Brain microvascular endothelial cell (primary cell): Measurements from ENCODE around the gene ELOF1.
"Not testable (repeated sequence)": the region's sequence is repeated elsewhere in the genome, so short reads cannot be mapped to it uniquely, and the experiment has no call there.

Experiments
- DNase-seq: peaks from one replicate; pipeline ENCODE4 v3.0.0-alpha.2; 2020
- H3K27ac ChIP-seq: fragments of 250-450 bp; sonication (Bioruptor Pico); 2 replicates; pipeline ENCODE4 v1.5.1; 2020; ENCODE audit warnings: mild to moderate bottlenecking, moderate library complexity
- H3K27me3 ChIP-seq: fragments of 250-450 bp; sonication (Bioruptor Pico); replicated peaks from 2 replicates; pipeline ENCODE4 v1.5.1; 2020; ENCODE audit warnings: mild to moderate bottlenecking
- H3K36me3 ChIP-seq: fragments of 250-450 bp; sonication (Bioruptor Pico); replicated peaks from 2 replicates; pipeline ENCODE4 v1.5.1; 2020; ENCODE audit warnings: mild to moderate bottlenecking
- H3K4me3 ChIP-seq: 2 replicates; pipeline ENCODE4 v1.5.1; 2011; ENCODE audit warnings: low read depth, mild to moderate bottlenecking, control low read depth, low read length, moderate library complexity
- in situ Hi-C: cut with HindIII; loops from 2 replicates; pipeline ENCODE4 v1.10.0; 2017; ENCODE audit warnings: low sequenced_read_pairs, low pct_ligation_motif_present
- TF ChIP-seq, protein P1 (sequence below): IDR thresholded peaks from 2 replicates; pipeline ENCODE4 v1.5.1; 2011; ENCODE audit warnings: low read depth, mild to moderate bottlenecking, moderate library complexity, low read length, control low read depth, inconsistent platforms; ENCODE audit errors: missing control alignments

ELOF1 gene

DNA sequence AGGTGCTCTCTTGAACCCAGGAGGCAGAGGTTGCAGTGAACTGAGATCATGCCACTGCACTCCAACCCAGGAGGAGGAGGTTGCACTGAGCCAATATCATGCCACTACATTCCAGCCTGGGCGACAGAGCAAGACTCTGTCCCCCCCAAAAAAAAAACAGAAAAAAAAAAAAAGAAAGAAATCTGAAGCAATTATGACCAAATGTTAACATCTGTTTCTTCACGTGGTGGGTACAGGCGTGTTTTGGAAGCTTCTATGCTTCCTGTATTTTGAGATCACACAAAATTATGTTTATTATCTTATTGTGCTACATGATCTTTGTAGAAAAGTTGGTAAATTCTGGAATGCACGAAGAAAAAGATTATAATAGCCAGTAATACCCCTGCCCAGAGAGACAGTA is 21.1 kb upstream of the ELOF1 start:
- Histone ChIP-seq H3K4me3 (no peak overlapping the region), H3K36me3 (no peaks in the 10 kb centered on the region), H3K27ac (no peak overlapping the region), H3K27me3 (no peaks in the 10 kb centered on the region)
- DNase-seq = no peak
- TF ChIP-seq, protein P1, sequence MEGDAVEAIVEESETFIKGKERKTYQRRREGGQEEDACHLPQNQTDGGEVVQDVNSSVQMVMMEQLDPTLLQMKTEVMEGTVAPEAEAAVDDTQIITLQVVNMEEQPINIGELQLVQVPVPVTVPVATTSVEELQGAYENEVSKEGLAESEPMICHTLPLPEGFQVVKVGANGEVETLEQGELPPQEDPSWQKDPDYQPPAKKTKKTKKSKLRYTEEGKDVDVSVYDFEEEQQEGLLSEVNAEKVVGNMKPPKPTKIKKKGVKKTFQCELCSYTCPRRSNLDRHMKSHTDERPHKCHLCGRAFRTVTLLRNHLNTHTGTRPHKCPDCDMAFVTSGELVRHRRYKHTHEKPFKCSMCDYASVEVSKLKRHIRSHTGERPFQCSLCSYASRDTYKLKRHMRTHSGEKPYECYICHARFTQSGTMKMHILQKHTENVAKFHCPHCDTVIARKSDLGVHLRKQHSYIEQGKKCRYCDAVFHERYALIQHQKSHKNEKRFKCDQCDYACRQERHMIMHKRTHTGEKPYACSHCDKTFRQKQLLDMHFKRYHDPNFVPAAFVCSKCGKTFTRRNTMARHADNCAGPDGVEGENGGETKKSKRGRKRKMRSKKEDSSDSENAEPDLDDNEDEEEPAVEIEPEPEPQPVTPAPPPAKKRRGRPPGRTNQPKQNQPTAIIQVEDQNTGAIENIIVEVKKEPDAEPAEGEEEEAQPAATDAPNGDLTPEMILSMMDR = no peak
- in situ Hi-C loops = no loop called here

DNA sequence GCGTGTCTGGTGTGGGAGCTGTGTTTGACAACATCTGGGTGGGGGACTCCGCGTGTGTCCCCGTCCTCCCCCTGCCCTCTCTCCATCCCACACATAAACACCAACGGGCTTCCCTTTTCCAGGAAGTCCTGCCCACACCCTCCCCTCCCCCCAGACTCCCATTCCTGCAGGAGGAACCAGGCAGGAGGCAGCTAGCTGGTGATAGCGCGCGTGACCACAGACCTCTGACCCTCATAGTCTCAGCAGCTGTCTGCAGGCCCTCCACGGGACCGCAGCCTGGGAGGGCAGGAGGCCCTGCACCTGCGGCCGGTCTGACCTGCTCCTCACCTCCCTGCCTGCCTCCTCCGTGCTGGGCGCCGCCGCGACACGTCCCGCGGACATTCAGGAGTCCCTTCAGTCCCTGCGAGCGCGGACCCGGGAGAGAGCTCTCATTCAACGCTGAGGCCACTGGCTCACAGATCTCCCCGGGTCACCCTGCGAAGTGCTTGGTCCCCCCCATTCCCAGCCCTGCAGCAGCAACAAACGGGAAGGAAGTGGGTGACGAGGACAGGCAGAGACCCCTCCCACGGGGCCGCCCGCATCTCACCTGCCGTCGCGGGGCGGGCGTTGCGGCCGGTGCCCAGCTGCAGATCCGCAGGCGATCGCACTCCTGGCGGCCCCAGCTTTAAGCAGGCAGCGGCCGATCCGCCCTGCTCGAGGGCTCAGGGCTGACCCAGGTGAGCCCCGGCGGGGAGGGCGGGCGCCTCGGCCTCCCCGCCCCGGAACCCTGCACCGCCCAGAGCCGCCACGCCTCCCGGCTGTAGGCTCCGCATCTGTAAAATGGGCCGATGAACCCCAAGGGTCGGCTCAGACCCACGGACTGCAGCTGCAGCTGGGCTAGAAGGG is 19.5 kb upstream of the ELOF1 start:
- H3K27ac ChIP-seq = no peak overlapping the region
- H3K36me3 ChIP-seq = no peaks in the 10 kb centered on the region
- TF ChIP-seq, protein P1 = no peak
- H3K27me3 ChIP-seq = no peaks in the 10 kb centered on the region
- no peak for DNase-seq
- in situ Hi-C loops = no loop called here
- H3K4me3 ChIP-seq = peak overlapping the region; percentile 5

DNA sequence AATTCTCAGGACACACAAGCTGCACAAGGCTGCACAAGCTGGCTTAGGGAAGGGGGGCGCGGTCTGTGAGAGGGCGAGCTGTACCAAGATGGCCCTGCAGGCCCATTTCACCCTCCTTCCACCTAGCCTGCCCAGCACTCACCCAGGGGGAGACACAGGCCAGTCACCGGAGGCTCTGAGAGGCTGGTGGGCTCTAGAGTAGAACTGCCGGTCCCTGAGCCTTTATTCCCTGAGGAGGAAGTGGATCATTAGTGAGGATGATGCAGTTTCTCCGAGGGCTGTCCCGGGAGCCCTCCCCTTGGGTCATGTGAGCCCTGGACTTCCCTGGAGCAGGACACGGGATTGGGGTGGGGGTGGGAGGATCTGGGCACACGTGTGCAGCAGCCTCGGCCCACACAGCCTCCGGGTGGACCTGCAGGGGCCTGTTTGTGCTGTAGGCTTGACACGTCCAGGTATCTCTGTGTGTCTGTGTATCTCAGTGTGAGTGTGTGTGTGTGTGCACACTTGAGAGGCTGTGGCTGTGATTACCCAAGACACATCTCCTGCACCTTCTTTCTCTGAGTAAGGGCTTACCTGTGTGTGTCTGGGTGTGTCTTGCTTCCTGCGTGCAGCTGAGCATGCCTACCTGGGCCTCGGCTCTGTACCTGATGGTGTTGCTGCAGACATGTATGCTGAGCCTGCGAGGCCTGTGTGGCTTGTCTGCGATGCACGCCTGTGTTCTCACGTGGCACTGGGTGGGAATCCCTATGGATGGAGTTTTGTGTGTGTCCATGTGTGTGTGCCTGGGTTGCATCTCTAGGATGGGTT is 18.6 kb upstream of the ELOF1 start, which contains the start of gene ACP5:
Gene ACP5 (minus strand): TSS at position 195 of the 807 bp plus-strand sequence. CDS start 328 bp downstream, outside the sequence.
- in situ Hi-C loops = no loop called here
- TF ChIP-seq, protein P1 = no peak
- H3K27me3 ChIP-seq = no peaks in the 10 kb centered on the region

DNA sequence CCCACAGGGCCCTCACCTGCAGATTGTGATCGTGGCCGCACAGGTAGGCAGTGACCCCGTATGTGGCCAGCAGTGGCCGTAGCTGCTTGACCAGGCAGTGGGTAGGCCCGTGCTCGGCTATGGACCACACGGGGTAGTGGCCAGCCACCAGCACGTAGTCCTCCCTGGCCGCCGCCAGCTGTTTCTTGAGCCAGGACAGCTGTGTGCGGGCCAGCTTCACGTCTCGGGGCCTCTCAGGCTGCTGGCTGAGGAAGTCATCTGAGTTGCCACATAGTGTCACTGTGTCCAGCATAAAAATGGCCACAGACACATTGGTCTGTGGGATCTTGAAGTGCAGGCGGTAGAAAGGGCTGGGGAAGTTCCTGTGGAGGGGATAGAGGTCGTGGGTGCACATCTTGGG is 17.2 kb upstream of the ELOF1 start:
- DNase-seq = no peak
- no peak overlapping the region for H3K27ac ChIP-seq
- in situ Hi-C loops = no loop called here
- no peaks in the 10 kb centered on the region for H3K27me3 ChIP-seq
- TF ChIP-seq, protein P1 = no peak
- no peak overlapping the region for H3K4me3 ChIP-seq
- no peaks in the 10 kb centered on the region for H3K36me3 ChIP-seq

More for the DNA sequence above, 18.6 kb upstream of the ELOF1 start, which contains the start of gene ACP5:
- peak within 1 kb of the TSS; percentile 5 for H3K4me3 ChIP-seq
- H3K27ac ChIP-seq = no peak within 1 kb of the TSS
- H3K36me3 ChIP-seq = no peaks in the 10 kb centered on the region
- DNase-seq = no peak

DNA sequence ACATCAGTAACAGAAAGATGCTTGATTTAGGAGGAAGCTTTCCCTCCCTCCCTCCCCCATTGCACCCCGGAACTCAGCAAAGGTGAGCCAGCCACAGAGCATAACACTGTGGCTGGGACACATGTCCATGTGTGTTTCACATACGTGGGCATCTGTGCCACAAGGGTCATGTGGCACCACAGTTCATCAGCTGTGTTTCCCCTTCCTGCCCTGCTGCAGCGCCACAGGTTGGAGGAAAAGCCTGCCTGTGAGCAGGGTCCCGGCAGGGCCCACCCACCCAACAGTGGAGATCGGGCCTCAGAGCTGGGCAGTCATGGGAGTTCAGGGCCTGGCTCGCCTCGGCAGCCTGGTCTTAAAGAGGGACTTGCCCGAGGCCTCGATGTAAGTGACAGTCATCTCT is 15.7 kb upstream of the ELOF1 start:
- no peak for DNase-seq
- no peak overlapping the region for H3K27ac ChIP-seq
- H3K27me3 ChIP-seq = no peaks in the 10 kb centered on the region
- TF ChIP-seq, protein P1 = no peak
- in situ Hi-C loops = no loop called here
- no peak overlapping the region for H3K4me3 ChIP-seq
- H3K36me3 ChIP-seq = no peaks in the 10 kb centered on the region

DNA sequence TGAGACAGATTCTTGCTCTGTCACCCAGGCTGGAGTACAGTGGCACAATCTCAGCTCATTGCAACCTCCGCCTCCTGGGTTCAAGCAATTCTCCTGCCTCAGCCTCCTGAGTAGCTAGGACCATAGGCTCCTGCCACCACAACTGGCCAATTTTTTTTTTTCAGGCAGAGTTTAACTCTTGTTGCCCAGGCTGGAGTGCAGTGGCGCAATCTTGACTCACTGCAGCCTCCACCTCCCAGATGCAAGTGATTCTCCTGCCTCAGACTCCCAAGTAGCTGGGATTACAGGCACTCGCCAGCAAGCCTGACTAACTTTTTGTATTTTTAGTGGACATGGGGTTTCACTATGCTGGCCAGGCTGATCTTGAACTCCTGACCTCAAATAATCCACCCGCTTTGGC is 14.7 kb upstream of the ELOF1 start:
- H3K27me3 ChIP-seq, H3K36me3 ChIP-seq, in situ Hi-C loops, H3K4me3 ChIP-seq, DNase-seq, H3K27ac ChIP-seq: not testable (repeated sequence)

DNA sequence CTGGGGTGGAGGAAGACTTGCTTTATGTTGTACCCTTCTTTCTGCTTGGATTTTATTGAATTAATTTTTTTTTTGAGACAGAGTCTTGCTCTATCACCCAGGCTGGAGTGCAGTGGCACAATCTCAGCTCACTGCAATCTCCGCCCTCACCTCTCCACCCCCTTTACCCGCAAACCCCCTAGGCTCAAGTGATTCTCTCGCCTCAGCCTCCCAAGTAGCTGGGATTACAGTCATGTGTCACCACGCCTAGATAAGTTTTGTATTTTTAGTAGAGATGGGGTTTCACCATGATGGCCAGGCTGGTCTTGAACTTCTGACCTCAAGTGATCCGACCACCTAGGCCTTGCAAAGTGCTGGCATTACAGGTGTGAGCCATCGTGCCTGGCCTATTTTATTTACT is 14.3 kb upstream of the ELOF1 start:
- H3K27me3 ChIP-seq, H3K27ac ChIP-seq, H3K4me3 ChIP-seq, DNase-seq, in situ Hi-C loops, H3K36me3 ChIP-seq: not testable (repeated sequence)
